ENCODE results near the gene PPP1CA.

Gene PPP1CA

DNA sequence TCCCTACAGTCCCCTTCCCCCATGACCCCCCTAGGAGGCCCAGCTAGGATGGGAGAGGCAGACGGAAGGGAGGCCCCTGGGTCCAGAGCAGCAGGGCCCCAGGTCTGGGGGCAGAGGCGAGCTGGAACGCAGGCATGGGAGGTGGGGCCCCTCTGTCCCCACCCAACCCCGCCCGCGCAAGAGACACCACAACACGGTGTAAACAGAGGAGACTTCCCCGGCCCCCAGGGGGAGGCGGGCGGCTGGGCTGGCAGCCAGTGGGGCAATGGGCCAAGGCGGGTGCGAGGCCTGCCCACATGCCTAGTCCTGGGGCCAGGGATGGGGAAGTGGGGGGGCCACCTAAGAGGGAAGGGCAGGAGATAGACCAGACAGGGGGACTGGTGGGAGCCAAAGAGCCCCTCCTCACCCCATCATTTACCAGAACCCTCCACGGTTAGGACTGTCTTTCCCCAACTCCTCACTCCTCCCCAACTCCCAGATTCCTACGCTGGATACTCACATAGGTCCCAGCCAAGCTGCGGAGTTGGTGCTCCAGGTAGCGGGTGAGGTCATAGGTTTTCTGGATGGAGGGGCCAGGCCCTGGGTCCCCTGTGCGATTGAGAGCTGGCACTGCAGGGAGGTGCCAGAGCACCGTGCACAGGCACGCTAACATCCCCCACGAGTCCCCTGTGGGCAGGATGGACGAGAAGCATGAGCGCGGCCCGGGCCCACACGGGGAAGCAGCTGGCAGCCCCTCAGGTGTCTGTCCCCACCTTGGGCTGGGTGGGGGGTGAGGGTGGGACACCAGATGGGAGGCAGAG is 34.5 kb downstream of the PPP1CA start:
- peaks cover 16% of the 10 kb centered on the region for H3K4me1 ChIP-seq (ENCODE audit: control insufficient read depth, insufficient read depth, low read length)
- H3K4me3 ChIP-seq (ENCODE audit: low read length) = no peak overlapping the region
- no peaks in the 10 kb centered on the region for H3K36me3 ChIP-seq (ENCODE audit: control insufficient read depth, insufficient read depth, low read length)
- no peak overlapping the region for H3K27ac ChIP-seq (ENCODE audit: low read length)
- peaks cover 7% of the 10 kb centered on the region; the same call in 1 of the 2 replicates for H3K27me3 ChIP-seq (ENCODE audit: control insufficient read depth, insufficient read depth, low read length)
- no CpG with 5 or more reads among the region's 25 CpGs for WGBS (ENCODE audit: insufficient coverage, insufficient read length)
- no peaks in the 10 kb centered on the region for H3K9me3 ChIP-seq (ENCODE audit: control insufficient read depth, insufficient read depth, low read length)
- DNase-seq (ENCODE audit: low read depth, low spot score) = no peak

DNA sequence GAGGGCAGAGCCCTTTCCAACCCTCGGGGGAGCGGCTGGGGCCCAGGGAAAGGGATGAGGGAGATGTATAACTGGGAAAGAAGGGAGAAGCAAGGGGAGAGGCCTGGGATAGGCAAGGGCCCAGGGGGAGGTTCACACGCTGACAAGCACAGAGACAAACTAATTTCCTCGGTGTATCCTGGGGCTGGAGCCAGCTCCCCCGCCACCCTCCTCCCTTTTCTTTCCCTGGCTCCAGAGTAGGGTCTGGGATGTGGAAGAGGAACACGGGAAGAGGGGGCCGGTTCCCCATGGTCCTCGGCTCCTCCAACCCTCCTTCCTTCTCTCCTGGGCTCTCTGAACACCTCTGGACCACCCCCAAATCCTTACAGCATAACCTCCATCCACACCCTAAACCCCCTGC is 35.1 kb downstream of the PPP1CA start:
- H3K27ac ChIP-seq (ENCODE audit: low read length) = no peak overlapping the region
- H3K4me1 ChIP-seq (ENCODE audit: control insufficient read depth, insufficient read depth, low read length) = peaks cover 12% of the 10 kb centered on the region

DNA sequence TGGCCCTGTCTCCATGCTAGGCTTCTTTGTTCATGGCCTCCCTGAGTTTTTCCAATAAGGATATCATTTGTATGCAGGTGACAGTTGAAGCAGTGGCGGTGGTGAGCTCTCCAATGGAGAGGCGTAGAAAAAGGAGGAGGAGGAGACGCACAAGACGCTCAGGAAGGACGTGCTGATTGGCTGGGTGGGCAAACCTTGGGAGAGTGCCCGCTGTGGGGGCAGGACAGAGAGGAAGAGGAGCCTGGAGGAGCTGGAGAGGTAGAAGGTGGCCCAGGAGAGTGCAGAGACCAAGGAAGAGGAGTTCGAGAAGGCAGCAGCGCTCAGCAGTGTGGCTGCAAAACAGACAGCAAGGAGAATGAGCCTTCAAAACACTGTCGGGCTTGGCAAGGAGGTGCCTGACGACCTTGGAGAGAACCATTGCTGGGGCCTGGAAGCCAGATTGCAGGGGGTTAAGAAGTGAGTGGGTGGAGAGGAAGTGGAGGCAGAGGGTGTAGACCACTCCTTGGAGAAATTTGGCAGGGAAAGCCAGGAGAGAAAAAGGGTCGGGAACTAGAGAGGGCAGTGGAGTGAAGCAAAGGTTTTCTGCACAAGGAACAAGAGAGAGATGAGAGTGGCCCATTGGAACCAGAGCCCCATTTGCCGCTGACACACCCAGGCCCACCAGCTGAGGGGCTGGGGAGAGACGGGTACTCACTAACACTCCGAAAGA is 35.8 kb downstream of the PPP1CA start:
- Histone ChIP-seq H3K27ac (ENCODE audit: low read length) (no peak overlapping the region), H3K4me1 (ENCODE audit: control insufficient read depth, insufficient read depth, low read length) (peaks cover 8% of the 10 kb centered on the region; the same call in 1 of the 2 replicates), H3K27me3 (ENCODE audit: control insufficient read depth, insufficient read depth, low read length) (no peaks in the 10 kb centered on the region), H3K9me3 (ENCODE audit: control insufficient read depth, insufficient read depth, low read length) (no peaks in the 10 kb centered on the region), H3K36me3 (ENCODE audit: control insufficient read depth, insufficient read depth, low read length) (no peaks in the 10 kb centered on the region), H3K4me3 (ENCODE audit: low read length) (no peak overlapping the region)
- DNase-seq (ENCODE audit: low read depth, low spot score) = no peak
- no CpG with 5 or more reads among the region's 14 CpGs for WGBS (ENCODE audit: insufficient coverage, insufficient read length)

More for the DNA sequence above, 35.1 kb downstream of the PPP1CA start:
- H3K27me3 ChIP-seq (ENCODE audit: control insufficient read depth, insufficient read depth, low read length) = peaks cover 2% of the 10 kb centered on the region; the same call in 1 of the 2 replicates
- no CpG with 5 or more reads among the region's 8 CpGs for WGBS (ENCODE audit: insufficient coverage, insufficient read length)
- H3K36me3 ChIP-seq (ENCODE audit: control insufficient read depth, insufficient read depth, low read length) = no peaks in the 10 kb centered on the region
- no peak for DNase-seq (ENCODE audit: low read depth, low spot score)
- H3K9me3 ChIP-seq (ENCODE audit: control insufficient read depth, insufficient read depth, low read length) = no peaks in the 10 kb centered on the region
- H3K4me3 ChIP-seq (ENCODE audit: low read length) = no peak overlapping the region

DNA sequence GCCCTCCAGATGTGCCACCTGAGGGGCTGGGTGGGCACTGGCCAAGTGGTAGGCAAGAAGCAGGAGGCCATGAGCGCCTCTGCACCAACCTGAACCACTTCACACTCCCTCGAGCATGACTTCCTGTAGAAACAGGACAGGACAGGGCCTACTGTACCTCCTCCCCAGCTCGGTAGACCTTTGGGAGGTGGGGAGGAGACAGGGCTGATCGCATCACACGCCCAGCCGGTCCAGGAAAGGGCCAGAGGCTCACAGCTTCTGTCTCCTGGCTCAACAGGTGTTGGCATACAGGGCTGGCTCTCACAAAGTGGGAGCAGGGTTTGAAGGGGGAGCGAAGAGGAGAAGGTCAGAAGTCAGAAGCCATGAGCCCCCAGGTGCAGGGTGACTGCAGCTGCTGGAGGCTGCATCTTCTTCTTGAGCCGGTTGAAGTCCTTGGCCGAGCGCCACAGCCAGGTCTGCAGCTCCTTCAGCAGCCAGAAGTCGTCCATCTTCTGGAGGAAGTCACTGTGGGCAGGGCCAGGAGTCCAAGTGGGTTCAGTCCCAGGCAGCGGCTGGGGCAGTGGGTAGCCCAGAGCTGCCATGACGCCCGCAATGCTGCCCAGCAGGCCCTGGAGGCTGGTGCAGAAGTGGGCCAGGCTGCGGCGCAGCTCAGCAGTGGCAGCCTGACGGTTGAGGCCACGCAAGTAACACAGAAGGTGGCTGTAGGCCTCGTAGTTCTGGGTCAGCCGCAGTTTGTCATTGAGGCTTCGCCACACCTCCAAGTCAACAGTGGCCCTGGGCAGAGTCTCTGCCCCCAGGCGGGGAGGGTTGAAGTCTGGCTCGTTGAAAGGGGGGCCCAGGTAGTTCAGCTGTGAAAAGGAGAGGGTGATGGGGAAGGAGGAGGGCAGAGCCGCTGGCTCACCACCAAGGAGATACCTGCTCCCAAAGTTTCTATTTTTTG is 36.6 kb downstream of the PPP1CA start:
- DNase-seq (ENCODE audit: low read depth, low spot score) = no peak
- Histone ChIP-seq H3K4me3 (ENCODE audit: low read length) (no peak overlapping the region), H3K36me3 (ENCODE audit: control insufficient read depth, insufficient read depth, low read length) (no peaks in the 10 kb centered on the region), H3K4me1 (ENCODE audit: control insufficient read depth, insufficient read depth, low read length) (peaks cover 2% of the 10 kb centered on the region; the same call in 1 of the 2 replicates), H3K27ac (ENCODE audit: low read length) (no peak overlapping the region), H3K27me3 (ENCODE audit: control insufficient read depth, insufficient read depth, low read length) (no peaks in the 10 kb centered on the region), H3K9me3 (ENCODE audit: control insufficient read depth, insufficient read depth, low read length) (no peaks in the 10 kb centered on the region)
- no CpG with 5 or more reads among the region's 24 CpGs for WGBS (ENCODE audit: insufficient coverage, insufficient read length)

DNA sequence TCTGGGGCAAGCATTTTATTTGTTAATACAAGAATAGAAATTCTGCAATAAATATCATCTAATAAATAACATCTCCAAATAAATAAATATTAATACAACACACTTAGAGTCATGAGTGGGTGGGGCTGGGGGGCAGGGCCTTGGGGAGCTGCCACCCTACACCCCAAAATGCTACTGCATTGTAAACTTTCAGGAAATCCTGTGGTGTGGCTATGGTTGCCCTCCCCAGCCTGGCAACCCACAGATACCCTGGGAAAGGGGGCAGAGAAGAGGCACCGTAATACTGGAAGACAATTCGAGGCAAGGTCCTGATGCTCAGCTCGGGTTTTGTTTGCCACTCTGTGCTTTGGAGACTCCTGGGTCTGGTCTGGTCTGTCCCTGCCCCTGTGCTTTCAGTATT is 37.5 kb downstream of the PPP1CA start:
- Histone ChIP-seq H3K4me1 (ENCODE audit: control insufficient read depth, insufficient read depth, low read length) (no peaks in the 10 kb centered on the region; the same call in 1 of the 2 replicates), H3K4me3 (ENCODE audit: low read length) (no peak overlapping the region), H3K9me3 (ENCODE audit: control insufficient read depth, insufficient read depth, low read length) (no peaks in the 10 kb centered on the region), H3K36me3 (ENCODE audit: control insufficient read depth, insufficient read depth, low read length) (no peaks in the 10 kb centered on the region), H3K27ac (ENCODE audit: low read length) (no peak overlapping the region), H3K27me3 (ENCODE audit: control insufficient read depth, insufficient read depth, low read length) (no peaks in the 10 kb centered on the region)
- no peak for DNase-seq (ENCODE audit: low read depth, low spot score)
- WGBS (ENCODE audit: insufficient coverage, insufficient read length) = no CpG with 5 or more reads among the region's 3 CpGs

GRCh38 chr11:67357831-67358670 is 43.6 kb downstream of the PPP1CA start:
- Histone ChIP-seq H3K36me3 (ENCODE audit: control insufficient read depth, insufficient read depth, low read length) (no peaks in the 10 kb centered on the region), H3K27ac (ENCODE audit: low read length) (no peak overlapping the region), H3K4me3 (ENCODE audit: low read length) (no peak overlapping the region), H3K27me3 (ENCODE audit: control insufficient read depth, insufficient read depth, low read length) (no peaks in the 10 kb centered on the region), H3K9me3 (ENCODE audit: control insufficient read depth, insufficient read depth, low read length) (no peaks in the 10 kb centered on the region), H3K4me1 (ENCODE audit: control insufficient read depth, insufficient read depth, low read length) (peaks cover 3% of the 10 kb centered on the region; the same call in 1 of the 2 replicates)
- no peak for DNase-seq (ENCODE audit: low read depth, low spot score)
- WGBS (ENCODE audit: insufficient coverage, insufficient read length) = 100% methylated on average over 1 of the region's 12 CpGs

GRCh38 chr11:67356864-67357561 is 44.6 kb downstream of the PPP1CA start:
- Histone ChIP-seq H3K27me3 (ENCODE audit: control insufficient read depth, insufficient read depth, low read length) (no peaks in the 10 kb centered on the region), H3K4me3 (ENCODE audit: low read length) (no peak overlapping the region), H3K9me3 (ENCODE audit: control insufficient read depth, insufficient read depth, low read length) (no peaks in the 10 kb centered on the region), H3K27ac (ENCODE audit: low read length) (no peak overlapping the region), H3K36me3 (ENCODE audit: control insufficient read depth, insufficient read depth, low read length) (no peaks in the 10 kb centered on the region), H3K4me1 (ENCODE audit: control insufficient read depth, insufficient read depth, low read length) (peaks cover 8% of the 10 kb centered on the region; the same call in 1 of the 2 replicates)
- DNase-seq (ENCODE audit: low read depth, low spot score) = no peak
- WGBS (ENCODE audit: insufficient coverage, insufficient read length) = no CpG with 5 or more reads among the region's 3 CpGs

DNA sequence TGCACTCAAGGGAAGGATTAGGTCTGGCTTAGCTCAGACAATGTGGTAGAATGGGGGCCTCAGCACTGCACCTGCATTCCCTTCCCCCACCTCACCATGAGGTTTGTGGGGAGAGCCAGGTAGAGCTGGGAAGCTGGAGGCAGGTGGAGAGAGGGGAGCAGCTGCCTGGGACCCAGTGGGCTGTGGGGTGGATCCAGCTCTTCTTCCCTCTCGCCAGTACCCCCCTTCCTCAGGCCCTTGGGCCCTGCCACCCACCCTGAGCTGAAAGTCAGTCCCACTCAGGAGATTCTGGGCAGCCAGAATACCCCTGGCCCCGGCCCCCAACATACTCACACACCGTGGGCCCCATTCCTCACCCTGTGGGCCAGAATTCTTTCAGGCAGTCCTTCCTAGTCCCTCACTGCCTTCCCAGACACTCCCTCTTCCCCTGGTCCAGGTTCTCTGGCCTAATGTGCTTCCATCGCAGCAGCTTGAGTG is 45.2 kb downstream of the PPP1CA start:
- Histone ChIP-seq H3K36me3 (ENCODE audit: control insufficient read depth, insufficient read depth, low read length) (no peaks in the 10 kb centered on the region), H3K9me3 (ENCODE audit: control insufficient read depth, insufficient read depth, low read length) (no peaks in the 10 kb centered on the region), H3K4me1 (ENCODE audit: control insufficient read depth, insufficient read depth, low read length) (peaks cover 8% of the 10 kb centered on the region; the same call in 1 of the 2 replicates), H3K4me3 (ENCODE audit: low read length) (no peak overlapping the region), H3K27me3 (ENCODE audit: control insufficient read depth, insufficient read depth, low read length) (no peaks in the 10 kb centered on the region), H3K27ac (ENCODE audit: low read length) (no peak overlapping the region)
- no peak for DNase-seq (ENCODE audit: low read depth, low spot score)
- WGBS (ENCODE audit: insufficient coverage, insufficient read length) = no CpG with 5 or more reads among the region's 4 CpGs

GRCh38 chr11:67355794-67356386 is 45.8 kb downstream of the PPP1CA start:
- no peak overlapping the region for H3K4me3 ChIP-seq (ENCODE audit: low read length)

More at GRCh38 chr11:67355794-67356386, 45.8 kb downstream of the PPP1CA start:
- Histone ChIP-seq H3K36me3 (ENCODE audit: control insufficient read depth, insufficient read depth, low read length) (no peaks in the 10 kb centered on the region), H3K27me3 (ENCODE audit: control insufficient read depth, insufficient read depth, low read length) (no peaks in the 10 kb centered on the region), H3K4me1 (ENCODE audit: control insufficient read depth, insufficient read depth, low read length) (peaks cover 8% of the 10 kb centered on the region; the same call in 1 of the 2 replicates), H3K9me3 (ENCODE audit: control insufficient read depth, insufficient read depth, low read length) (no peaks in the 10 kb centered on the region), H3K27ac (ENCODE audit: low read length) (no peak overlapping the region)
- WGBS (ENCODE audit: insufficient coverage, insufficient read length) = no CpG with 5 or more reads among the region's 4 CpGs
- no peak for DNase-seq (ENCODE audit: low read depth, low spot score)

All from iPS DF 6.9 (cell line).